GM19351 (cell line): ENCODE results near the gene ADARB2.
"Not testable (repeated sequence)": the region's sequence is repeated elsewhere in the genome, so short reads cannot be mapped to it uniquely, and the experiment has no call there.

Experiments
- ATAC-seq: cut with Tn5 transposase; IDR thresholded peaks from one replicate; pipeline ENCODE4 v1.9.1; 2021; ENCODE audit warnings: mild to moderate bottlenecking, moderate library complexity; ENCODE audit not compliant: unreplicated experiment

ADARB2 gene

GRCh38 chr10:1617376-1618317 is 119.7 kb downstream of the ADARB2 start:
- ATAC-seq, result not testable (repeated sequence)

GRCh38 chr10:1616701-1617100 is 120.6 kb downstream of the ADARB2 start:
- ATAC-seq, result not testable (repeated sequence)

- ATAC-seq, result no peak
These were observed 122.0 kb downstream of the ADARB2 start for GRCh38 chr10:1615186-1615954.

GRCh38 chr10:1613511-1613910 is 123.8 kb downstream of the ADARB2 start:
- ATAC-seq, result no peak

- ATAC-seq, result no peak
These were observed 124.4 kb downstream of the ADARB2 start for GRCh38 chr10:1612908-1613307.

- ATAC-seq, result no peak
These were observed 125.3 kb downstream of the ADARB2 start for GRCh38 chr10:1611936-1612550.

- ATAC-seq, result no peak
These were observed 126.1 kb downstream of the ADARB2 start for GRCh38 chr10:1610986-1611770.

GRCh38 chr10:1609648-1609970 is 127.7 kb downstream of the ADARB2 start:
- no peak for ATAC-seq

- ATAC-seq, result no peak
These were observed 128.3 kb downstream of the ADARB2 start for GRCh38 chr10:1608851-1609647.

GRCh38 chr10:1608408-1608807 is 128.9 kb downstream of the ADARB2 start:
- ATAC-seq, result no peak

GRCh38 chr10:1607466-1607865 is 129.9 kb downstream of the ADARB2 start:
- no peak for ATAC-seq

- no peak for ATAC-seq
These were observed 131.1 kb downstream of the ADARB2 start for GRCh38 chr10:1605999-1606940.

- no peak for ATAC-seq
These were observed 132.2 kb downstream of the ADARB2 start for GRCh38 chr10:1605121-1605520.

- ATAC-seq, result no peak
These were observed 133.1 kb downstream of the ADARB2 start for GRCh38 chr10:1604246-1604645.

- ATAC-seq, result no peak
These were observed 134.1 kb downstream of the ADARB2 start for GRCh38 chr10:1603181-1603580.

- no peak for ATAC-seq
These were observed 135.3 kb downstream of the ADARB2 start for GRCh38 chr10:1602037-1602484.

GRCh38 chr10:1601406-1601805 is 135.9 kb downstream of the ADARB2 start:
- no peak for ATAC-seq

GRCh38 chr10:1600861-1601260 is 136.5 kb downstream of the ADARB2 start:
- ATAC-seq, result peak; percentile 54
